Epithelial cell of esophagus (primary cell): Measurements from ENCODE around the gene PIK3R6.
A peak's percentile ranks its signal among the peaks of the same experiment; 100 is the strongest.

ENCODE experiments used
- DNase-seq: peaks from one replicate; pipeline ENCODE4 v3.0.0; 2010; ENCODE audit warnings: low read depth
- H3K4me3 ChIP-seq: 2 replicates; pipeline ENCODE4 v1.5.1; 2011; ENCODE audit warnings: mild to moderate bottlenecking, low read length, control low read depth
- TF ChIP-seq, protein P1 (sequence below): IDR thresholded peaks from 2 replicates; pipeline ENCODE4 v1.5.1; 2011; ENCODE audit warnings: low read depth, mild to moderate bottlenecking, low read length, control low read depth, inconsistent platforms; ENCODE audit not compliant: insufficient read depth; ENCODE audit errors: missing control alignments

The PIK3R6 gene

DNA sequence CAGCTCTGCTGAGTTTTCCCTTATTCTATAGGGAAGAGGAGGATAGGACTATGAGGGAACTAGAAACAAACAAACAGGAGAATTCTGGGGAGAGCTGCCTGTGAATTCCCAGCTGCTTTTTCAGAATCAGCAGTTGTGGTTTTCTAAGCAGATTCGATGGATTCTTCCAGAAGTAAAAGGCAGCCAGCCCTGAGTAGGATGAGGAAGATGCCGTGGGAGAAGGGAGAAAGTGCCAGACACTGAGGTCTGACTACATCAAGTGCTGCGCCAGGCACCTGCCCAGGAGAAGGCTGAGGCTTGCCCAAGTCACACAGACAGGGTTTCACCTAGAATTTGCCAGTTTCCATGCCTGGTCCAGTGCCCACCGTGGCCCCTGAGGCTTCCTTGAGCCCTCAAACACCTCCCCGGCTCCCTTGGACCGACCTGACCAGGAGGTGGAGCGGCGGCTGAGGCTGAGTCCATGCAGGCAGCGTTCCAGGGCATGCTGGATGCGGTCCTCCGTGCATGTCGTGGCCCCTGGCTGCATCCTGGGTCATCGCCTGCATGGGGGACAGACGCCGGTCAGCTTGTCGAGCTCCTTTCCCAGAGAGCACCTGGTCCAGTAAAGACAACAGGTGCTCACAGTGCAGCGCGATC is 43.6 kb upstream of the PIK3R6 start:
- TF ChIP-seq, protein P1, sequence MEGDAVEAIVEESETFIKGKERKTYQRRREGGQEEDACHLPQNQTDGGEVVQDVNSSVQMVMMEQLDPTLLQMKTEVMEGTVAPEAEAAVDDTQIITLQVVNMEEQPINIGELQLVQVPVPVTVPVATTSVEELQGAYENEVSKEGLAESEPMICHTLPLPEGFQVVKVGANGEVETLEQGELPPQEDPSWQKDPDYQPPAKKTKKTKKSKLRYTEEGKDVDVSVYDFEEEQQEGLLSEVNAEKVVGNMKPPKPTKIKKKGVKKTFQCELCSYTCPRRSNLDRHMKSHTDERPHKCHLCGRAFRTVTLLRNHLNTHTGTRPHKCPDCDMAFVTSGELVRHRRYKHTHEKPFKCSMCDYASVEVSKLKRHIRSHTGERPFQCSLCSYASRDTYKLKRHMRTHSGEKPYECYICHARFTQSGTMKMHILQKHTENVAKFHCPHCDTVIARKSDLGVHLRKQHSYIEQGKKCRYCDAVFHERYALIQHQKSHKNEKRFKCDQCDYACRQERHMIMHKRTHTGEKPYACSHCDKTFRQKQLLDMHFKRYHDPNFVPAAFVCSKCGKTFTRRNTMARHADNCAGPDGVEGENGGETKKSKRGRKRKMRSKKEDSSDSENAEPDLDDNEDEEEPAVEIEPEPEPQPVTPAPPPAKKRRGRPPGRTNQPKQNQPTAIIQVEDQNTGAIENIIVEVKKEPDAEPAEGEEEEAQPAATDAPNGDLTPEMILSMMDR, result no peak
- DNase-seq, result no peak
- H3K4me3 ChIP-seq, result no peak overlapping the region

DNA sequence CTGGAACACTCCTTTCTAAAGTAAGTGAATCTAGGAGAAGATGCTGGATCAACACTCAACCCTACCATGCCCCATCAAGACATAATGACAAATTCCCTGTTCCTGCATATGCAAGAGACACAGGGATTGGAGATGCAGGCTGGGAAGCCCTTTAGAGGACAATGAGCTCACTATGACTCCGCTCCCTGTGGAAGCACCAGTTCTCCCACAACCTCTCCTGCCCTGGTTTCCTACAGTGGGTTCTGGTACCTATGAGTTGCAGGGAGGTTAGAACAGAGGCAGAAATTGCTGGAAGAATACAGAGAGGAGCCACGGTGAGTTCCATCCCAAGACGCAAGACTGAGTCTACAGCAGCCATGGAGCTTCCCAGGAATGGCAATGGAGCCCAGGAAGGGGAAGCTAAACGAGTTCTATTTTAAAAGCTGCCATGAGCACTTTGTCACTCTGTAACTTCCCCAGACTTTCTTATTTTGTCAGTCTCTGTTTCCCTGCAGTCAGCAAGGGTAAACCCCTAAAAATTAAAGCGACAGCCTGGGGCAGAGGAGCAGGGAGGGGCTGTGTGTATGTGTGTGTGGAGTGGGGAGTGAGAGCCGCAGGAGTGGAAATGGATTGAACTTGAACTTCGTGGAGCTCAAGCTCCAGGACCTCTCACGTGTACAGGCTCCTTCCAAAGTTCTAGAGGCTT is 42.3 kb upstream of the PIK3R6 start:
- H3K4me3 ChIP-seq, result no peak overlapping the region
- TF ChIP-seq, protein P1, result no peak
- no peak for DNase-seq

DNA sequence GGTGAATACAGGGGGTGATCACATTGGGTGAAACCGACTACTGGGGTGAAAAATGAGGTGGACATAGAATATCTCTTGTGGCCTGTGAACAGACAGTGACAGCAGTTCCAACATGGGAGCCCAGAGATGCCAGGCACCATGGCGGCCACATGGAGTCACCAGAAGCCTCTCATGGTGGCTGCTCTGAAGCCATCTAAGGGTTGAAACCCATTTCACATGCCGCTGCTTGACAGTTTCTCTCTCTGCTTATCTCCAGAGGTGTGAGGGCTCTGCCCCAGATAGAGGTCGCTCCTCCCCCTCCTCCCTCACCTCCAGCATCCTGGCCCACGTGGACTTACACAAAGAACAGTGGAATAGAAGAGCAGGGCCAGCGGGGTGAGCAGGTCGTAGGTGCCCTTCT is 37.9 kb upstream of the PIK3R6 start:
- TF ChIP-seq, protein P1, result no peak
- H3K4me3 ChIP-seq, result no peak overlapping the region
- DNase-seq, result no peak

DNA sequence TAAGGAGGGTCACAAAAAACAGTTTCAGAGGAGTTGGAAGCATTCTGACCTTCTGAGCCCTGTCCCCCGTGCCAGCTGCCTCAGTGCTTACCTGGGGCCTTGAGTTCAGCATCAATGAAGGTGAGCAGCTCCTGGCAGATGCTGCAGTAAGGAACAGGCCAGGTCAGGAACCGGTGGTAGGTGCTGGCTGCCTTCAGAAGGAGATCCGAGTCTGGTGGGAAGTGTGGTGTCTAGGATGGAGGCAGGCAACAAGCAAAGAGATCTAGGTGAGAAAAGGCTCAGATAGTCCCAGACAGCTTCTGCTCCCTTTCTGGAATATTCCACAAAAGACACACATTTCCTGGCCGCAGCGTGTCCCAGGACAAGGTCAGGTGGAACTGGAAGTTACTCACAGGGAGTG is 37.2 kb upstream of the PIK3R6 start:
- DNase-seq, result no peak
- H3K4me3 ChIP-seq, result no peak overlapping the region
- TF ChIP-seq, protein P1, result no peak

DNA sequence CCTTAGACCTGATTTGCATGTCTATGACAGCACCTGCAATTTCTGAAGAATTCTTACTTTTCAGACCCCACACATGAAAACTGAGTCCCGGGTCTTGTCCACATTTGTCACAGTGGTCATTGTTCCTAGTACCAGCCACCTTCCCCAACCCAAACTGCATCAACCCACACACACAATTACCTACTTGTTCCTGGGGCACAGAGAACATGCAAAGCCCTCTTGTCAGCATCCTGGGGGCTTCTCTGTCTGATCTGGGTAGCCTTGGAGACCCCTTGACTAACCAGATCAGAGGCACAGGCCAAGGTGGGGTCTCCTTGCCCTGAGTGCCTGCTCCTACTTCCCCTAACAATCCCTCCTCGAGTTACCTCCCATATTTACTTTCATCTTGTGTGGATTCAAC is 36.7 kb upstream of the PIK3R6 start:
- TF ChIP-seq, protein P1, result no peak
- no peak for DNase-seq

DNA sequence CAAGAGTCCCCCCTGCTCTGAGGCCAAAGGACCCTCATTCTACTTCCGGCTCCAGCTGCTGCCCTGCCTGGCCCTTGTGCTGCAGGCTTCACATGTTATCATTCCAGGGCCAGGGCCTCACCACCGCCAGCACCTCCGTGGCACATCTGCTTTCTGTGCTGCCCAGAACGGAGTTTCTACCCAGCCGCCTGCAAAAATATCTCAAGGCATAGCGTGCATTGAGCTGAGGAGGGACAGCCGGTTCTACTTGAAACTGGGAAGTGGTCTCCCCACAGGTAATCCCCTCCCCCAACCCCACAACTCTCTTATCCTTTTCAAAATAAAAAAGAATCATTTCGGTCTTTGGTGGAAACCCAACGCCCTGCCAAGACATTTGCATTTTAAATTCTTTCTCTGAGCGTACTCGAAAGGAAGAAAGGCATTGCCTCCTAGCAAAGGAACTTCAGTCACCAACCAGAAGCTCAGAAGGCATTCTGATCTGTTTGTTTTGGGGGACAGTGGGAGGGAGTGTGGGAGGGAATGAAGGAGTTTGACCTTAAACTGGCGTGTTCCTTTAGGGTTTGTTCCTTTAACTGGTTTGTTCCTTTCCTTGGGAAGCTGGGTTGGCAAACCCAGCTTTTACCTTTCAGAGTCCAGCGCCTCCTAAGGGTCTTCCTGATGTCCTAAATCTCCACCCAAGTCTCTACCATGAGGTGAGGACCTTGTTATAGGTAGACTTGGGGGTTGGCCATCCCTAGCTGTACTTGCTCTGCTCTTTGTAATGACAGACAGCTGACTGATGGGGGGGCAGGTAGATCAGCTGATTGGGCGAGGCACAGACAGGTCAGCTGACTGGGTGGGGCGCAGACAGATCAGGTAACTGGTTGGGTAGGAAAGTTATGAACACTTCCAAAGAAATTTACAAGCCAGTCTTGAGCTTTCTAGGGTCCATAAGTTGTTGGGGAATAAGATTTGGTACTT is 33.4 kb upstream of the PIK3R6 start:
- DNase-seq, result peak; percentile 15
- TF ChIP-seq, protein P1, result no peak
- H3K4me3 ChIP-seq, result no peak overlapping the region

More for the DNA sequence above, 36.7 kb upstream of the PIK3R6 start:
- no peak overlapping the region for H3K4me3 ChIP-seq
